Progenitor cell of endocrine pancreas (in vitro differentiated cells): Measurements from ENCODE around the gene FLT3LG. TPM values are rescaled to one million over a fixed set of nuclear protein-coding genes. Genes with fewer than 3 reads are reported as not detected.

Experiments
- DNase-seq: peaks from one replicate; pipeline ENCODE4 v3.0.0; 2021; ENCODE audit warnings: low spot score; ENCODE audit not compliant: unreplicated experiment
- H3K27ac Mint-ChIP-seq: 2 replicates; pipeline ENCODE4 v1.8.0; 2021; ENCODE audit warnings: mild to moderate bottlenecking, moderate library complexity, mixed read lengths
- H3K27me3 Mint-ChIP-seq: 2 replicates; pipeline ENCODE4 v1.8.0; 2021; ENCODE audit warnings: mixed read lengths
- H3K36me3 Mint-ChIP-seq: 2 replicates; pipeline ENCODE4 v1.8.0; 2022; ENCODE audit warnings: mixed read lengths; ENCODE audit not compliant: insufficient read depth
- H3K4me1 Mint-ChIP-seq: 2 replicates; pipeline ENCODE4 v1.8.0; 2021; ENCODE audit warnings: low read depth, mixed read lengths
- H3K4me3 Mint-ChIP-seq: 2 replicates; pipeline ENCODE4 v1.8.0; 2021; ENCODE audit warnings: low read depth, mild to moderate bottlenecking, moderate library complexity, mixed read lengths
- H3K9me3 Mint-ChIP-seq: 2 replicates; pipeline ENCODE4 v1.8.0; 2021; ENCODE audit warnings: low read depth, mixed read lengths
- CTCF ChIP-seq: fragments of 200-600 bp; sonication (generic); IDR thresholded peaks from one replicate; pipeline ENCODE4 v1.5.0; 2021; ENCODE audit warnings: antibody characterized with exemption, mild to moderate bottlenecking; ENCODE audit not compliant: unreplicated experiment
- total RNA-seq: library from RNA; stranded (reverse); gene quantifications from 2 replicates; pipeline ENCODE4 v1.2.1, GENCODE V29; 2021

Gene FLT3LG
- total RNA-seq, 1 donor from 2014 or later: 0.96 TPM

DNA sequence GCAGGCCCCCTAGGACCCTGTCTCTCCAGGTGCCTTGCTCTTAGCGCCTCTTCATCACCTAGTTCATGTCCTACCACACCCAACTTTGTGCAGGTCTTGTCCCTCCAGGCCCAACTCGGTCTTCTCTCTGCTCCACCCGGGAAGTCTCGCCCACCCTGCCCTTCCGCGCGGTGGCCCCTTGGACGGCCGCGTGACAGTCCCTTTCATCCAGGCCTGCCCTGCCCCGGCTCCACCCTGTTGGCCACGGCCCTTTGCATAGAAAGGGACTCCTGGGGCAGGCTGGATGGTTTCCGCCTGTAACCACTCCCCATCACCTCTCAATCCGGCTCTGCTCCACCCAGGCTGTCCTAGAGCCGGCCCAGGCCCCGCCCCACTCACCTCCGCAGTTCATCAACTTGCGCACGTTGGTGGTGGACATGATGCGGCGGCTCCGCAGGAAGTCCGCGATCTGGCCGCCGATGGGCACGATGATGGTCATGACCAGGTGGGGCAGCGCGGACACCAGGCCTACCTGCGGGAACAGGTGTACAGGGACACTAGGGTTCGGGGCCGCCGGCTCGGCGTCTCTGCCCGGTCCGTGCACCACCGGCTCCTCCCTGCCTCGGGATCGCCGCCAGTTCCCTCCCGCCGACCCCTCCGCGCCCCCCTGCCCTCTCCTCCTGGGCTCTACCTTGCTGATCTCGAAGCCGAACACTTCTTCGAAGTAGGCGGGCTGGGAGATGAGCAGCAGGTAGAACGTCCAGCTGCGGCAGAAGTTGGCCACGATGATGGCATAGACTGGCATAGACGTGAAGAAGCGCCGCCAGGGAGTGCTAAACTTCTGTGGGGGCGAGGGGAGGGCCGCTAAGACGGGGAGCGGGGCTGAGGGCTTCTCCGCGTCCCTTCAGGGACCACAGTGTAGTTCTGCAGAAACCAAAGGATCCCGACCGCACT, 41.6 kb upstream of the FLT3LG start:
- no peak for DNase-seq
- Mint-ChIP-seq H3K4me3 (no peak overlapping the region), H3K4me1 (peaks cover 4% of the 10 kb centered on the region), H3K27me3 (peaks cover 86% of the 10 kb centered on the region), H3K36me3 (no peaks in the 10 kb centered on the region), H3K27ac (no peak overlapping the region), H3K9me3 (no peaks in the 10 kb centered on the region)
- TF ChIP-seq CTCF: no peak

DNA sequence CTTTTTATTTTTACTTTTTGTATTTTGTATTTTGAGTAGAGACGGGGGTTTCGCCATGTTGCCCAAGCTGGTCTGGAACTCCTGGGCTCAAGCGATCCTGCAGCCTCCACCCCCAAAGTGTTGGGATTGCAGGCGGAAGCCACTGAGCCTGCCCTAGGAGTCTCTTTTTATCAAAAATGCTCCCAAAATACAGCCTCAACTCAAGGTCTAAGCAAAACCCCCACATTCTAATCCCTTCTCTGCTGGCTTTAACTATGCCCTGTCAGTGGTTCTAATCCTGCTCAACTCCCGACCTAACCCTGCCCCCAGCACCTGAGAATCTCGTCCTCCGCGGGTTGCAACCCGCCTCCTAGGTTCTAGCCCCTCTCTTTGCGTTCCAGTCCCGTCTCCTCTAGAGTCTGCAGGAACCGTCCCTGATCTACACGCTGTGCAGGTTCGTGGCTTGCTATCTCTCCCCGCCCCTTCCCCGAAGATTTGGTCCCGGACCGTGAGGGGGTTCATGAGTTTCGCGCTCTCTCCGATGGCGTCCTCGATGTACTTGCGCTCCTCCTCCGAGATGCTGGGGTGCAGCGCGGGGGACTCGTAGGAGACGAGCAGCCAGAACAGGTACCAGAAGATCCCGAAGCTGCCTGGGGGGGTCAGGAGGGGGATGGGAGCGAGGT, 40.6 kb upstream of the FLT3LG start:
- Mint-ChIP-seq H3K4me3 (no peak overlapping the region), H3K4me1 (peaks cover 2% of the 10 kb centered on the region), H3K36me3 (no peaks in the 10 kb centered on the region), H3K9me3 (no peaks in the 10 kb centered on the region), H3K27ac (no peak overlapping the region), H3K27me3 (peaks cover 88% of the 10 kb centered on the region)
- DNase-seq: no peak
- TF ChIP-seq CTCF: no peak

- TF ChIP-seq CTCF: no peak
- H3K4me1 Mint-ChIP-seq: no peaks in the 10 kb centered on the region
- no peaks in the 10 kb centered on the region for H3K36me3 Mint-ChIP-seq
- DNase-seq: no peak
- H3K9me3 Mint-ChIP-seq: no peaks in the 10 kb centered on the region
- H3K27ac Mint-ChIP-seq: no peak overlapping the region
- no peak overlapping the region for H3K4me3 Mint-ChIP-seq
- peaks cover 89% of the 10 kb centered on the region for H3K27me3 Mint-ChIP-seq
Measured at GRCh38 chr19:49434907-49435583, 39.0 kb upstream of the FLT3LG start.

GRCh38 chr19:49435670-49436069, 38.3 kb upstream of the FLT3LG start:
- Mint-ChIP-seq H3K27me3 (peaks cover 89% of the 10 kb centered on the region), H3K4me3 (no peak overlapping the region), H3K27ac (no peak overlapping the region), H3K4me1 (peaks cover under 1% of the 10 kb centered on the region), H3K36me3 (no peaks in the 10 kb centered on the region), H3K9me3 (no peaks in the 10 kb centered on the region)
- no peak for DNase-seq
- TF ChIP-seq CTCF: no peak

- Mint-ChIP-seq H3K9me3 (no peaks in the 10 kb centered on the region), H3K4me3 (no peak overlapping the region), H3K4me1 (peaks cover 2% of the 10 kb centered on the region), H3K27ac (no peak overlapping the region), H3K27me3 (peaks cover 88% of the 10 kb centered on the region), H3K36me3 (no peaks in the 10 kb centered on the region)
- TF ChIP-seq CTCF: no peak
- DNase-seq: no peak
Measured at GRCh38 chr19:49436381-49437017, 37.5 kb upstream of the FLT3LG start.
